ENCODE data around the gene MCUB. TPM values are rescaled to one million over a fixed set of nuclear protein-coding genes. Genes with fewer than 3 reads are reported as not detected.

Gene MCUB
- polyA plus RNA-seq, 1 donor from 2014 or later = 3.9 TPM

DNA sequence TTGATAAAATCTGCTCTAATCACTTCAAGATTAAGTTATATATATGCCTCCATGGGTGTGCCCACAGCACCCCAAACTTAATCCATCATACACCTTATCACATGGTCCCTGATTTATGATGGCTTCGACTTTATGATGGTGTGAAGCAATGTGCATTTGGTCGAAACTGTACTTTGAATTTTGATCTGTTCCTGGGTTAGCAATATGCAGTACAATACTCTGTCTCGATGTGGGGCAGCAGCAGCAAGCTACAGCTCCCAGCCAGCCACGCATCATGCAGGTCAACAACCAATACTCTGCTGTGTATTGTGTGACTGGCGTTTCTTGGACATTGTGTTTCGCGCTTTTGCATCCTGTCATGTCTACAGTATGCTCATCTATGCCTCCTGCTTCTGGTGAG is 62.6 kb downstream of the MCUB start:
- no peaks in the 10 kb centered on the region for H3F3A ChIP-seq (ENCODE audit: insufficient read depth, low read length, poor library complexity, severe bottlenecking)
- H3K79me2 ChIP-seq (replicated peaks; ENCODE audit: insufficient read depth, low read length) = no peaks in the 10 kb centered on the region
- H3K4me3 ChIP-seq (ENCODE audit: low read length) = no peak overlapping the region
- no peak for TF ChIP-seq RAD21 (conservative IDR thresholded peaks at IDR 0.05)
- TF ChIP-seq SMC3 (conservative IDR thresholded peaks at IDR 0.05; ENCODE audit: poor library complexity) = no peak
- TF ChIP-seq REST (IDR thresholded peaks at IDR 0.05; ENCODE audit: borderline replicate concordance) = no peak
- TF ChIP-seq EP300 (conservative IDR thresholded peaks at IDR 0.05; ENCODE audit: poor library complexity, severe bottlenecking) = no peak
- no peak for TF ChIP-seq POLR2AphosphoS5 (IDR thresholded peaks at IDR 0.05)
- no peak for TF ChIP-seq MXI1 (conservative IDR thresholded peaks at IDR 0.05; ENCODE audit: poor library complexity, severe bottlenecking)
- TF ChIP-seq, protein P1, sequence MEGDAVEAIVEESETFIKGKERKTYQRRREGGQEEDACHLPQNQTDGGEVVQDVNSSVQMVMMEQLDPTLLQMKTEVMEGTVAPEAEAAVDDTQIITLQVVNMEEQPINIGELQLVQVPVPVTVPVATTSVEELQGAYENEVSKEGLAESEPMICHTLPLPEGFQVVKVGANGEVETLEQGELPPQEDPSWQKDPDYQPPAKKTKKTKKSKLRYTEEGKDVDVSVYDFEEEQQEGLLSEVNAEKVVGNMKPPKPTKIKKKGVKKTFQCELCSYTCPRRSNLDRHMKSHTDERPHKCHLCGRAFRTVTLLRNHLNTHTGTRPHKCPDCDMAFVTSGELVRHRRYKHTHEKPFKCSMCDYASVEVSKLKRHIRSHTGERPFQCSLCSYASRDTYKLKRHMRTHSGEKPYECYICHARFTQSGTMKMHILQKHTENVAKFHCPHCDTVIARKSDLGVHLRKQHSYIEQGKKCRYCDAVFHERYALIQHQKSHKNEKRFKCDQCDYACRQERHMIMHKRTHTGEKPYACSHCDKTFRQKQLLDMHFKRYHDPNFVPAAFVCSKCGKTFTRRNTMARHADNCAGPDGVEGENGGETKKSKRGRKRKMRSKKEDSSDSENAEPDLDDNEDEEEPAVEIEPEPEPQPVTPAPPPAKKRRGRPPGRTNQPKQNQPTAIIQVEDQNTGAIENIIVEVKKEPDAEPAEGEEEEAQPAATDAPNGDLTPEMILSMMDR (IDR thresholded peaks at IDR 0.05; ENCODE audit: poor library complexity, severe bottlenecking) = no peak
- no peak for TF ChIP-seq EZH2 (IDR thresholded peaks at IDR 0.05; ENCODE audit: borderline replicate concordance, insufficient read depth, low read length, poor library complexity, severe bottlenecking)
- TF ChIP-seq TAF1 (IDR thresholded peaks at IDR 0.05; ENCODE audit: low read depth) = no peak
- H3K9me3 ChIP-seq (ENCODE audit: low read length) = no peaks in the 10 kb centered on the region
- no peak overlapping the region for H2AFZ ChIP-seq (ENCODE audit: low read depth, low read length)
- no peak overlapping the region for H3K9ac ChIP-seq (ENCODE audit: low read length)
- no peaks in the 10 kb centered on the region for H4K20me1 ChIP-seq (ENCODE audit: insufficient read depth)
- no peak overlapping the region for H3K27ac ChIP-seq (ENCODE audit: low read length)
- no peaks in the 10 kb centered on the region for H3K27me3 ChIP-seq (ENCODE audit: insufficient read depth, low read depth, low read length)
- H3K4me2 ChIP-seq (ENCODE audit: low read length) = no peak overlapping the region
- H3K36me3 ChIP-seq (ENCODE audit: insufficient read depth, low read length) = no peaks in the 10 kb centered on the region
- H3K9me2 ChIP-seq (ENCODE audit: insufficient read depth, low read length) = no peaks in the 10 kb centered on the region

- no peaks in the 10 kb centered on the region for H3K27me3 ChIP-seq (ENCODE audit: insufficient read depth, low read depth, low read length)
- no peaks in the 10 kb centered on the region for H4K20me1 ChIP-seq (ENCODE audit: insufficient read depth)
- no peaks in the 10 kb centered on the region for H3F3A ChIP-seq (ENCODE audit: insufficient read depth, low read length, poor library complexity, severe bottlenecking)
- no peak overlapping the region for H3K4me2 ChIP-seq (ENCODE audit: low read length)
- no peak overlapping the region for H3K9ac ChIP-seq (ENCODE audit: low read length)
- H3K9me3 ChIP-seq (ENCODE audit: low read length) = no peaks in the 10 kb centered on the region
- no peak for TF ChIP-seq POLR2AphosphoS5 (IDR thresholded peaks at IDR 0.05)
- TF ChIP-seq EP300 (conservative IDR thresholded peaks at IDR 0.05; ENCODE audit: poor library complexity, severe bottlenecking) = no peak
- no peak for TF ChIP-seq MXI1 (conservative IDR thresholded peaks at IDR 0.05; ENCODE audit: poor library complexity, severe bottlenecking)
- TF ChIP-seq EZH2 (IDR thresholded peaks at IDR 0.05; ENCODE audit: borderline replicate concordance, insufficient read depth, low read length, poor library complexity, severe bottlenecking) = no peak
- no peak for TF ChIP-seq SMC3 (conservative IDR thresholded peaks at IDR 0.05; ENCODE audit: poor library complexity)
- TF ChIP-seq REST (IDR thresholded peaks at IDR 0.05; ENCODE audit: borderline replicate concordance) = no peak
- TF ChIP-seq TAF1 (IDR thresholded peaks at IDR 0.05; ENCODE audit: low read depth) = no peak
- no peak for TF ChIP-seq RAD21 (conservative IDR thresholded peaks at IDR 0.05)
- TF ChIP-seq, protein P1 (IDR thresholded peaks at IDR 0.05; ENCODE audit: poor library complexity, severe bottlenecking) = no peak
- no peak overlapping the region for H3K27ac ChIP-seq (ENCODE audit: low read length)
- no peak overlapping the region for H3K4me3 ChIP-seq (ENCODE audit: low read length)
- H3K36me3 ChIP-seq (ENCODE audit: insufficient read depth, low read length) = no peaks in the 10 kb centered on the region
- H3K9me2 ChIP-seq (ENCODE audit: insufficient read depth, low read length) = no peaks in the 10 kb centered on the region
- no peaks in the 10 kb centered on the region for H3K79me2 ChIP-seq (replicated peaks; ENCODE audit: insufficient read depth, low read length)
- H2AFZ ChIP-seq (ENCODE audit: low read depth, low read length) = no peak overlapping the region
Observed at GRCh38 chr4:109624536-109624935, 64.5 kb downstream of the MCUB start.

Data from neural cell (in vitro differentiated cells).